ENCODE results near the gene PARD6G. TPM values are rescaled to one million over a fixed set of nuclear protein-coding genes. Genes with fewer than 3 reads are reported as not detected.

Gene PARD6G
- total RNA-seq, 1 experiment from 2014 or later = 13.0 TPM

DNA sequence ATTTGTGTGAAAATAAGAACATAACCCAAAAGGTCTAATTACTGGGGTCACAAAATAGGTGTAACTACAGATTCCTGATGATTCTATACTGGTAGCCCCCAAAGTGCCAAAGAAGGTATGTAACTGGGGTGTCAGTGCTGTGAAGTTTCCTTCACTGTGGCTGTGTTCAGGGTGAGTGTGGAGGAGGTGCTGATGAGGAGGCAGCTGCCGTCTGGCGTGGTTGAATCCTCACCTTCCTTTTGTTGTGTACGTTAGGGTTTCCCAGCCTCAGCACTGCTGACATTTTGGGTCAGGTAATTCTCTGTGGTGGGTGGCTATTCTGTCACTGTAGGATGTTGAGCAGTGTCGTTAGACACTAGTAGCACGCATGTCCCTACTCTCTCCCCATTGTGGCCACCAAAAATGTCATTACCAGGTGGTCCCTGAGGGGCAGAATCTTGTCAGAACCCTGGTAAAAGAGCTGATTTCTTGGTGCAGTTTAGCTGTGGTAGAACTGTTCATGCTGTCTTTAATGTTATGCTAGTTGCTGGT lies 106.8 kb downstream of the PARD6G start (continued):
- TF ChIP-seq TEAD1 (CRISPR knock-in tag; IDR thresholded peaks at IDR 0.05) = no peak
- TF ChIP-seq, protein P1, sequence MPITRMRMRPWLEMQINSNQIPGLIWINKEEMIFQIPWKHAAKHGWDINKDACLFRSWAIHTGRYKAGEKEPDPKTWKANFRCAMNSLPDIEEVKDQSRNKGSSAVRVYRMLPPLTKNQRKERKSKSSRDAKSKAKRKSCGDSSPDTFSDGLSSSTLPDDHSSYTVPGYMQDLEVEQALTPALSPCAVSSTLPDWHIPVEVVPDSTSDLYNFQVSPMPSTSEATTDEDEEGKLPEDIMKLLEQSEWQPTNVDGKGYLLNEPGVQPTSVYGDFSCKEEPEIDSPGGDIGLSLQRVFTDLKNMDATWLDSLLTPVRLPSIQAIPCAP (CRISPR knock-in tag; IDR thresholded peaks at IDR 0.05) = no peak
- no peak for TF ChIP-seq SOX15 (CRISPR knock-in tag; IDR thresholded peaks at IDR 0.05)
- TF ChIP-seq, protein P2, sequence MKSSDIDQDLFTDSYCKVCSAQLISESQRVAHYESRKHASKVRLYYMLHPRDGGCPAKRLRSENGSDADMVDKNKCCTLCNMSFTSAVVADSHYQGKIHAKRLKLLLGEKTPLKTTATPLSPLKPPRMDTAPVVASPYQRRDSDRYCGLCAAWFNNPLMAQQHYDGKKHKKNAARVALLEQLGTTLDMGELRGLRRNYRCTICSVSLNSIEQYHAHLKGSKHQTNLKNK (CRISPR knock-in tag; IDR thresholded peaks at IDR 0.05) = no peak
- TF ChIP-seq CREB1 (CRISPR knock-in tag; IDR thresholded peaks at IDR 0.05) = no peak

DNA sequence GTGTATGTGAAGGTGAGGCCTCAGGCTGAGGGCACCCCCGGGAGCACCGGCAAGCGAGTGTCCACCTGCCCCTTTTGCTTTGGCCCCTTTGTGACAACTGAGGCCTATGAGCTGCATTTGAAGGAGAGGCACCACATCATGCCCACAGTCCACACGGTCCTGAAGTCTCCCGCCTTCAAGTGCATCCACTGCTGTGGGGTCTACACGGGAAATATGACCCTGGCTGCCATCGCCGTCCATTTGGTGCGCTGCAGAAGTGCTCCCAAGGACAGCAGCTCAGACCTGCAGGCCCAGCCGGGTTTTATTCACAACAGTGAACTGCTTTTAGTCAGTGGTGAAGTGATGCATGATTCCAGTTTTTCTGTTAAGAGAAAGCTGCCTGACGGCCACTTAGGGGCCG lies 109.3 kb downstream of the PARD6G start:
- Mint-ChIP-seq H3K36me3 (peaks cover 73% of the 10 kb centered on the region), H3K4me3 (no peak overlapping the region), H3K27me3 (ENCODE audit: low read depth) (no peaks in the 10 kb centered on the region; the same call in 1 of the 2 replicates), H3K27ac (no peak overlapping the region), H3K4me1 (peaks cover 7% of the 10 kb centered on the region; the same call in 1 of the 2 replicates), H3K9me3 (no peaks in the 10 kb centered on the region)
- TF ChIP-seq ZNF671 (CRISPR knock-in tag; IDR thresholded peaks at IDR 0.05) = no peak
- TF ChIP-seq, protein P3, sequence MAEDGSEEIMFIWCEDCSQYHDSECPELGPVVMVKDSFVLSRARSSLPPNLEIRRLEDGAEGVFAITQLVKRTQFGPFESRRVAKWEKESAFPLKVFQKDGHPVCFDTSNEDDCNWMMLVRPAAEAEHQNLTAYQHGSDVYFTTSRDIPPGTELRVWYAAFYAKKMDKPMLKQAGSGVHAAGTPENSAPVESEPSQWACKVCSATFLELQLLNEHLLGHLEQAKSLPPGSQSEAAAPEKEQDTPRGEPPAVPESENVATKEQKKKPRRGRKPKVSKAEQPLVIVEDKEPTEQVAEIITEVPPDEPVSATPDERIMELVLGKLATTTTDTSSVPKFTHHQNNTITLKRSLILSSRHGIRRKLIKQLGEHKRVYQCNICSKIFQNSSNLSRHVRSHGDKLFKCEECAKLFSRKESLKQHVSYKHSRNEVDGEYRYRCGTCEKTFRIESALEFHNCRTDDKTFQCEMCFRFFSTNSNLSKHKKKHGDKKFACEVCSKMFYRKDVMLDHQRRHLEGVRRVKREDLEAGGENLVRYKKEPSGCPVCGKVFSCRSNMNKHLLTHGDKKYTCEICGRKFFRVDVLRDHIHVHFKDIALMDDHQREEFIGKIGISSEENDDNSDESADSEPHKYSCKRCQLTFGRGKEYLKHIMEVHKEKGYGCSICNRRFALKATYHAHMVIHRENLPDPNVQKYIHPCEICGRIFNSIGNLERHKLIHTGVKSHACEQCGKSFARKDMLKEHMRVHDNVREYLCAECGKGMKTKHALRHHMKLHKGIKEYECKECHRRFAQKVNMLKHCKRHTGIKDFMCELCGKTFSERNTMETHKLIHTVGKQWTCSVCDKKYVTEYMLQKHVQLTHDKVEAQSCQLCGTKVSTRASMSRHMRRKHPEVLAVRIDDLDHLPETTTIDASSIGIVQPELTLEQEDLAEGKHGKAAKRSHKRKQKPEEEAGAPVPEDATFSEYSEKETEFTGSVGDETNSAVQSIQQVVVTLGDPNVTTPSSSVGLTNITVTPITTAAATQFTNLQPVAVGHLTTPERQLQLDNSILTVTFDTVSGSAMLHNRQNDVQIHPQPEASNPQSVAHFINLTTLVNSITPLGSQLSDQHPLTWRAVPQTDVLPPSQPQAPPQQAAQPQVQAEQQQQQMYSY (CRISPR knock-in tag; IDR thresholded peaks at IDR 0.05) = 0 out of 2 replicates have a peak, but pooled peaks have one; percentile 14
- ChIA-PET POLR2A (no interaction called here), CTCF (no interaction called here)
- DNase-seq (ENCODE audit: low spot score) (no peak), ATAC-seq (no peak)

DNA sequence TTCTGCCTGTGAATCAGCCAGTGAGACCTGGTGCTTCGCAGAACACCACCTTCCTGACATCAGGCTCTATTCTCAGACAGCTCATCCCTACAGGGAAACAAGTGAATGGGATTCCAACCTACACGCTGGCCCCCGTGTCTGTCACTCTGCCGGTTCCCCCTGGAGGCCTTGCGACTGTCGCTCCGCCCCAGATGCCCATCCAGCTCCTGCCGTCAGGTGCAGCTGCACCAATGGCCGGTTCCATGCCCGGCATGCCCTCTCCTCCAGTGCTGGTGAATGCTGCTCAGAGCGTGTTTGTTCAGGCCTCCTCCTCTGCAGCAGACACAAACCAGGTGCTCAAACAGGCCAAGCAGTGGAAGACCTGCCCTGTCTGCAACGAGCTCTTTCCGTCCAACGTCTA lies 110.2 kb downstream of the PARD6G start:
- Mint-ChIP-seq H3K27ac (peak overlapping the region; percentile 40; the same call in 1 of the 2 replicates), H3K36me3 (peaks cover 75% of the 10 kb centered on the region), H3K9me3 (no peaks in the 10 kb centered on the region), H3K4me1 (peaks cover 9% of the 10 kb centered on the region; the same call in 1 of the 2 replicates), H3K27me3 (ENCODE audit: low read depth) (no peaks in the 10 kb centered on the region; the same call in 1 of the 2 replicates), H3K4me3 (no peak overlapping the region)
- POLR2A ChIA-PET = no interaction called here
- TF ChIP-seq, protein P4, sequence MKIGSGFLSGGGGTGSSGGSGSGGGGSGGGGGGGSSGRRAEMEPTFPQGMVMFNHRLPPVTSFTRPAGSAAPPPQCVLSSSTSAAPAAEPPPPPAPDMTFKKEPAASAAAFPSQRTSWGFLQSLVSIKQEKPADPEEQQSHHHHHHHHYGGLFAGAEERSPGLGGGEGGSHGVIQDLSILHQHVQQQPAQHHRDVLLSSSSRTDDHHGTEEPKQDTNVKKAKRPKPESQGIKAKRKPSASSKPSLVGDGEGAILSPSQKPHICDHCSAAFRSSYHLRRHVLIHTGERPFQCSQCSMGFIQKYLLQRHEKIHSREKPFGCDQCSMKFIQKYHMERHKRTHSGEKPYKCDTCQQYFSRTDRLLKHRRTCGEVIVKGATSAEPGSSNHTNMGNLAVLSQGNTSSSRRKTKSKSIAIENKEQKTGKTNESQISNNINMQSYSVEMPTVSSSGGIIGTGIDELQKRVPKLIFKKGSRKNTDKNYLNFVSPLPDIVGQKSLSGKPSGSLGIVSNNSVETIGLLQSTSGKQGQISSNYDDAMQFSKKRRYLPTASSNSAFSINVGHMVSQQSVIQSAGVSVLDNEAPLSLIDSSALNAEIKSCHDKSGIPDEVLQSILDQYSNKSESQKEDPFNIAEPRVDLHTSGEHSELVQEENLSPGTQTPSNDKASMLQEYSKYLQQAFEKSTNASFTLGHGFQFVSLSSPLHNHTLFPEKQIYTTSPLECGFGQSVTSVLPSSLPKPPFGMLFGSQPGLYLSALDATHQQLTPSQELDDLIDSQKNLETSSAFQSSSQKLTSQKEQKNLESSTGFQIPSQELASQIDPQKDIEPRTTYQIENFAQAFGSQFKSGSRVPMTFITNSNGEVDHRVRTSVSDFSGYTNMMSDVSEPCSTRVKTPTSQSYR (CRISPR knock-in tag; IDR thresholded peaks at IDR 0.05) = no peak
- TF ChIP-seq, protein P2 (CRISPR knock-in tag; IDR thresholded peaks at IDR 0.05) = no peak
- no peak for TF ChIP-seq TEAD1 (CRISPR knock-in tag; IDR thresholded peaks at IDR 0.05)
- TF ChIP-seq, protein P5, sequence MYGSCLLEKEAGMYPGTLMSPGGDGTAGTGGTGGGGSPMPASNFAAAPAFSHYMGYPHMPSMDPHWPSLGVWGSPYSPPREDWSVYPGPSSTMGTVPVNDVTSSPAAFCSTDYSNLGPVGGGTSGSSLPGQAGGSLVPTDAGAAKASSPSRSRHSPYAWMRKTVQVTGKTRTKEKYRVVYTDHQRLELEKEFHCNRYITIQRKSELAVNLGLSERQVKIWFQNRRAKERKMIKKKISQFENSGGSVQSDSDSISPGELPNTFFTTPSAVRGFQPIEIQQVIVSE (CRISPR knock-in tag; IDR thresholded peaks at IDR 0.05; ENCODE audit: borderline replicate concordance) = no peak
- TF ChIP-seq, protein P1 (CRISPR knock-in tag; IDR thresholded peaks at IDR 0.05) = no peak
- no peak for TF ChIP-seq GRHL2 (CRISPR knock-in tag; IDR thresholded peaks at IDR 0.05; ENCODE audit: insufficient replicate concordance, severe bottlenecking)
- CTCF ChIA-PET = interaction anchor here (0.6 kb wide), 1 partner anchor 338 kb away, joined by 3 read pairs; no protein-coding TSS in a partner anchor
- DNase-seq (ENCODE audit: low spot score) (no peak), ATAC-seq (no peak)
